ENCODE results near the gene PDE4D.

The PDE4D gene

DNA sequence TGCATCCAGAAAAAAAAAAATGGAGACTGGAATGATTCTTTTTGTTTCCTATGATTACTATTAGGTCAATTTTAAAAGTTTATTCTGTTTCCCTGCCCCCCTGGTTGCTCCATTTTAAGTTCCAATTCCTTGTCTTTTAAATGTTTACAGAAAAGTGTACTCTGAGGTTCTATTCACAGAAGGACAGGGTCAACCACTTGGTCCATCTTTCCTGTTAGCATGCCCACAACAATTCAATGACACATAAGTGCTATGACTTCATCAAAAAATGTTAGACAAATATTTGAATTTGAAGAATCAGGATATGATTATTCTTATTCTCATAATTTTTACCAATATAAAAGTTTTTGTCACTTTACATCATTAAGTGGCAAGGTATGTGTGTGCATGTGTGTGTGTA lies 123.7 kb downstream of the PDE4D start:
- DNase-seq (ENCODE audit: low read depth, low spot score) = no peak
- Histone ChIP-seq H3K36me3 (ENCODE audit: insufficient read depth, insufficient read length, low read length) (no peaks in the 10 kb centered on the region), H3K4me1 (ENCODE audit: insufficient read depth, insufficient read length) (no peaks in the 10 kb centered on the region), H3K4me3 (ENCODE audit: insufficient read length, low read depth) (no peak overlapping the region), H3K27me3 (ENCODE audit: insufficient read depth, insufficient read length) (peaks cover 16% of the 10 kb centered on the region), H3K9me3 (ENCODE audit: insufficient read depth, low read length) (no peaks in the 10 kb centered on the region), H3K9ac (ENCODE audit: insufficient read length, low read depth) (no peak overlapping the region)
- no peak for TF ChIP-seq ZNF274 (IDR thresholded peaks at IDR 0.05; ENCODE audit: low read depth, low read length)
- no peak for TF ChIP-seq YY1 (IDR thresholded peaks at IDR 0.05; ENCODE audit: insufficient read depth, insufficient read length)
- no peak for TF ChIP-seq SUZ12 (IDR thresholded peaks at IDR 0.05; ENCODE audit: extremely low read depth, insufficient read depth, insufficient read length)

DNA sequence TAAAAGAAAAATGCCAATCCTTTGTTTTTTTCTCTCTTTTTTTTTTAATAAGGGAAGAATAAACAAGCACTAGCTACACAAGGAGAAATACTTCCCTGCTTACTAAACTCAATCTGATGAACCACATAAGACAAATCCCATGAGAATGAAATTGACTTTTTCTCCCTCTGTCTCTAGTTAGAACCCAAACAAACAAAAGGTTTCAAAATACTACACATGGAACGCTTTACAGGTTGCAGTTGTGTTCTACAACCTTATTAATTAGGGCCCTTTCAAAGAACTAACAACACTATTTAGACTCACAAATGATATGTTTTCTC lies 124.5 kb downstream of the PDE4D start:
- H3K4me1 ChIP-seq (ENCODE audit: insufficient read depth, insufficient read length) = no peaks in the 10 kb centered on the region
- no peak for DNase-seq (ENCODE audit: low read depth, low spot score)
- H3K9me3 ChIP-seq (ENCODE audit: insufficient read depth, low read length) = no peaks in the 10 kb centered on the region
- no peaks in the 10 kb centered on the region for H3K36me3 ChIP-seq (ENCODE audit: insufficient read depth, insufficient read length, low read length)
- H3K4me3 ChIP-seq (ENCODE audit: insufficient read length, low read depth) = peak overlapping the region; percentile 50
- no peak for TF ChIP-seq YY1 (IDR thresholded peaks at IDR 0.05; ENCODE audit: insufficient read depth, insufficient read length)
- TF ChIP-seq SUZ12 (IDR thresholded peaks at IDR 0.05; ENCODE audit: extremely low read depth, insufficient read depth, insufficient read length) = no peak
- no peak for TF ChIP-seq ZNF274 (IDR thresholded peaks at IDR 0.05; ENCODE audit: low read depth, low read length)
- H3K27me3 ChIP-seq (ENCODE audit: insufficient read depth, insufficient read length) = peaks cover 16% of the 10 kb centered on the region
- no peak overlapping the region for H3K9ac ChIP-seq (ENCODE audit: insufficient read length, low read depth)

DNA sequence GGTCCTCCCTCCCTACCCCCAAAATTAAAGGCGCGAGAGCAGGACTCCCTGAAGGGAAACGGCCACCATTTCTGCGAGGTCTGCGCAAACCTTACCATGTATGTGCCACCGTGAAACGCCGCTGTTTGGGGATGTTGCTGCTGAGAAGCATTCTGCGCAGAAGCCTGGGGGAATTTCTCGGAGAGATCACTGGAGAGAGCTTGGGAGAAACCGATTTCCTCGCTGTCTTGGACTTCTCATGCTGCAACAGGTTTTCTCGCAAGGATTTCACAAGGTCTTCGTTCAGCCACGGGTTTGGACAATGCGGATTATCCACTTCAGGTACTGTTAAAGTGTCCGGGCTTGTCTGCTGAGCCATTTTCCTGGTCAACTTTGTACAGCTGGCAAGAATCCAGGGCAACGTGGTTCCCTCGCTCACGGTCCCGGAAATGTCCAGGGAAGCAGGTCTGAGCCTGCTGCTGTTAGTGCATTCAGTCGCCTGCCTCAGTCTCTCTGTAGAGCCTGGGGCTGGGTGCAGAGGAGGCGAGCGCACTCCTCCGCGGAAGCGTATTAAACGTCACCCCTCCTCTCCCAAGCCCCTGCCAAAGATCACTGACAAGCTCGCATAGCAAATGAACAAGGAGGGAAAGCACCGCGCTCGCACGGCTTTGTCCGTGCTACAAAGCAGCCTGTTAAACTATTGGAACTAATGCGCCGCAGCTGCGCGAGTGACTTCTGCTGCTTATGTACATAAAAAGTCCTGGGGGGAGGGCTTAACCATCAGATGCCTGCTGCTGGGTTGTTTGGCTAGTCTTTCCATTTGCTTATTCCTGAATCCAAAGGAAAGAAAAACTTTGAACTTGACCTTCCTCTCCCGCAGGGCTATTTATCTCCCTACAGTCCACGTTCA lies 125.1 kb downstream of the PDE4D start:
- Histone ChIP-seq H3K9ac (ENCODE audit: insufficient read length, low read depth) (peak overlapping the region; percentile 45), H3K4me1 (ENCODE audit: insufficient read depth, insufficient read length) (no peaks in the 10 kb centered on the region), H3K4me3 (ENCODE audit: insufficient read length, low read depth) (peak overlapping the region; percentile 50), H3K27me3 (ENCODE audit: insufficient read depth, insufficient read length) (peaks cover 16% of the 10 kb centered on the region), H3K9me3 (ENCODE audit: insufficient read depth, low read length) (no peaks in the 10 kb centered on the region), H3K36me3 (ENCODE audit: insufficient read depth, insufficient read length, low read length) (no peaks in the 10 kb centered on the region)
- no peak for TF ChIP-seq ZNF274 (IDR thresholded peaks at IDR 0.05; ENCODE audit: low read depth, low read length)
- TF ChIP-seq YY1 (IDR thresholded peaks at IDR 0.05; ENCODE audit: insufficient read depth, insufficient read length) = no peak
- TF ChIP-seq SUZ12 (IDR thresholded peaks at IDR 0.05; ENCODE audit: extremely low read depth, insufficient read depth, insufficient read length) = no peak
- peak; percentile 25 for DNase-seq (ENCODE audit: low read depth, low spot score)

DNA sequence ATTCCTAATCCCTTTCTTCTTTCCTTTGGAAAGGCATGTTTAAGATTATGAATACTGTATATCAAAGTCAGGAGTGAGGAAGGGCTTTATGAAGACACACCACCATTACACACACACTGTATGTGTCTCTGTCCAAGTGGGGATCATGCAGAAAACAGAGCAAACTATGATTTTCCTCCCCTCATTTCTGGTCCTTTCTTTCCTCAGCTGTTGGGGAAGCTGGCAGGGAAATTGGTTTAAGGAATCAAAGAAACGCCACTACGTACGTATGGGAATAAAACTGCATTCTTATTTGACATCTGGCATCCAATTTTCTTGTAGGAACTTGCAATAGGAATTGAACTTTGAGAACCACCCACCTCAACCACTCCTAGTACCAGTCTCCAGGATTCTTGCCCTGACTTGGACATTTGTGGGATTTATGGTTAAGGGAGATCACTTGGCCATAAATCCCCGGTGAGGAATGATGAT lies 125.8 kb downstream of the PDE4D start:
- Histone ChIP-seq H3K9ac (ENCODE audit: insufficient read length, low read depth) (no peak overlapping the region), H3K27me3 (ENCODE audit: insufficient read depth, insufficient read length) (peaks cover 16% of the 10 kb centered on the region), H3K4me1 (ENCODE audit: insufficient read depth, insufficient read length) (no peaks in the 10 kb centered on the region), H3K36me3 (ENCODE audit: insufficient read depth, insufficient read length, low read length) (no peaks in the 10 kb centered on the region), H3K4me3 (ENCODE audit: insufficient read length, low read depth) (peak overlapping the region; percentile 50), H3K9me3 (ENCODE audit: insufficient read depth, low read length) (no peaks in the 10 kb centered on the region)
- no peak for DNase-seq (ENCODE audit: low read depth, low spot score)
- TF ChIP-seq SUZ12 (IDR thresholded peaks at IDR 0.05; ENCODE audit: extremely low read depth, insufficient read depth, insufficient read length) (no peak), YY1 (IDR thresholded peaks at IDR 0.05; ENCODE audit: insufficient read depth, insufficient read length) (no peak), ZNF274 (IDR thresholded peaks at IDR 0.05; ENCODE audit: low read depth, low read length) (no peak)

DNA sequence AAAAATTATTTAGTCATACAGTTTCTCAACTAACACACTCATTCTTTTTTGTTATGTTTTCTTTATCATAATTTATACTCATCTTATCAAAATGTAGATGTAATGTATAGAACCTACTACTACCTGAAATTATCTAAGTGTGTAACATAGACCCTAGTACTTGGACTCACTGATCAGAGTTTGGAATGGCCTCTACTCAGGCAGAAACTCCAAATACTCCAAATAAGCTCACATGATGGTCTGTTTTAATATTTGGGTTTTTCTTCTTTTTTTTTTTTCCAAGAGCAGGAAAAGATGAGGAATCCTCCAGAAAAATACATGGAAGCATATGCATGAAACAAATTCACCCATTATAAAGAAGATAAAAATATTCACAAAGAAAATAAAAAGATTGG lies 126.3 kb downstream of the PDE4D start:
- Histone ChIP-seq H3K4me3 (ENCODE audit: insufficient read length, low read depth) (no peak overlapping the region), H3K27me3 (ENCODE audit: insufficient read depth, insufficient read length) (peaks cover 16% of the 10 kb centered on the region), H3K9ac (ENCODE audit: insufficient read length, low read depth) (no peak overlapping the region), H3K36me3 (ENCODE audit: insufficient read depth, insufficient read length, low read length) (no peaks in the 10 kb centered on the region), H3K9me3 (ENCODE audit: insufficient read depth, low read length) (no peaks in the 10 kb centered on the region), H3K4me1 (ENCODE audit: insufficient read depth, insufficient read length) (no peaks in the 10 kb centered on the region)
- DNase-seq (ENCODE audit: low read depth, low spot score) = no peak
- no peak for TF ChIP-seq ZNF274 (IDR thresholded peaks at IDR 0.05; ENCODE audit: low read depth, low read length)
- no peak for TF ChIP-seq YY1 (IDR thresholded peaks at IDR 0.05; ENCODE audit: insufficient read depth, insufficient read length)
- no peak for TF ChIP-seq SUZ12 (IDR thresholded peaks at IDR 0.05; ENCODE audit: extremely low read depth, insufficient read depth, insufficient read length)

DNA sequence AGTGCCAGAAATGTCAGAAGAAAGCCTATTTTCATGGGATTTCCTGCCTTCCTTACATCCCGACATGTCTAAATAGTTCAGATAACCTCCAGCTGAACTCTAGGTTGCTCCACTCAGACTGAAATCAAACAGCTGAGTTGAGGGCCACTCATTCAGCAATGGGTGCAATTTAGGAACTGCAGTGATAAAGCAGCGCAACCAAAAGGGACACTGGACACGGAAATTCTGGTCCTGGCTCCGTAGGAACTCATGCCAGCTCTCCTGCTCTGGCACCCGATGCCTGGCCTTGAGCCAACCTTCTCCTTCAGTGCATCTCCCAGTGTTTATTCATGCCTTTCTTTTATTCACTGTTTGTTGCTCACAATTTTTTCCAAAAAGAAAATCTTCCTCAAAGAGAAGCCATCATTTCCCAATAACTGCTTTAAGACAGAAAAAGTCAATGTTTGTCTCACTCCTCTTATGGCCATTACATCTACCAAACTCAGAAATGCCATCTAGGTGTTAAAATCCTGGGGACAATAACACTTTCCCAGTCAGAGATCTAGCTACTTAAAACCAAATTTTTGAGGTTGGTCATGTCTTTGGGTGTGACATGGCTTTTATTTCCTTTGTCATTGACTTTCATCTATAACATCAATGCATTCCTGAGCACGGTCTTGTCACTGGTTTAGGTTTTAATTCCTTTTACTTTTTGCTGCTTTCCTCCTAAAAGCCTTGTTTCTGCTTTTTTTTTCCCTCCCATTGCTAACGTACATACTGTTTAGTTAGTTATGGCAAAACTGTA lies 126.9 kb downstream of the PDE4D start:
- H3K36me3 ChIP-seq (ENCODE audit: insufficient read depth, insufficient read length, low read length) = no peaks in the 10 kb centered on the region
- no peak overlapping the region for H3K4me3 ChIP-seq (ENCODE audit: insufficient read length, low read depth)
- DNase-seq (ENCODE audit: low read depth, low spot score) = no peak
- H3K9me3 ChIP-seq (ENCODE audit: insufficient read depth, low read length) = no peaks in the 10 kb centered on the region
- no peaks in the 10 kb centered on the region for H3K4me1 ChIP-seq (ENCODE audit: insufficient read depth, insufficient read length)
- TF ChIP-seq YY1 (IDR thresholded peaks at IDR 0.05; ENCODE audit: insufficient read depth, insufficient read length) (no peak), ZNF274 (IDR thresholded peaks at IDR 0.05; ENCODE audit: low read depth, low read length) (no peak), SUZ12 (IDR thresholded peaks at IDR 0.05; ENCODE audit: extremely low read depth, insufficient read depth, insufficient read length) (no peak)
- H3K9ac ChIP-seq (ENCODE audit: insufficient read length, low read depth) = no peak overlapping the region
- peaks cover 16% of the 10 kb centered on the region for H3K27me3 ChIP-seq (ENCODE audit: insufficient read depth, insufficient read length)

DNA sequence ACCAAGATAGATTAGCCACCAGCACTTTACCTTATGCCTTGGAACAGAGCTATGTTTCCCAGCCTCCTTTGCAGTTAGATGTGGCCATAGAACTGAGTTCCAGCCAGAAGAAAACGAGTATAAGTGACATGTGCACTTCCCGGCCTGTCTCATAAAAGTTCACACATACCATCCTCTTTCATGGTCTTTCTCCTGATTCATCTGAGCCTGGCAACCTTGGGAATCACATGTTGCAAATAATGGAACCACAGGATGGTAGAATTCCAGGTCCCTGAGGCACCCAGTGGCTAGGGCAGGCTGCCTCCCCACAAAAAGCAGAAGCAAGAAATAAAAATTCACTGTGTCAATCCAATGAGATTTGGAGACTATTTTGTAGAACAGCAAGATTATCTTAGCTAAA lies 128.1 kb downstream of the PDE4D start:
- TF ChIP-seq ZNF274 (IDR thresholded peaks at IDR 0.05; ENCODE audit: low read depth, low read length) = no peak
- TF ChIP-seq YY1 (IDR thresholded peaks at IDR 0.05; ENCODE audit: insufficient read depth, insufficient read length) = no peak
- TF ChIP-seq SUZ12 (IDR thresholded peaks at IDR 0.05; ENCODE audit: extremely low read depth, insufficient read depth, insufficient read length) = no peak

More for the DNA sequence above, 128.1 kb downstream of the PDE4D start:
- Histone ChIP-seq H3K9me3 (ENCODE audit: insufficient read depth, low read length) (no peaks in the 10 kb centered on the region), H3K27me3 (ENCODE audit: insufficient read depth, insufficient read length) (peaks cover 16% of the 10 kb centered on the region), H3K36me3 (ENCODE audit: insufficient read depth, insufficient read length, low read length) (no peaks in the 10 kb centered on the region), H3K4me3 (ENCODE audit: insufficient read length, low read depth) (no peak overlapping the region), H3K9ac (ENCODE audit: insufficient read length, low read depth) (no peak overlapping the region), H3K4me1 (ENCODE audit: insufficient read depth, insufficient read length) (no peaks in the 10 kb centered on the region)
- no peak for DNase-seq (ENCODE audit: low read depth, low spot score)

All from NT2/D1 (cell line).